GM23338 (cell line): ENCODE measurements around the gene USP5. TPM values are rescaled to one million over a fixed set of nuclear protein-coding genes. Genes with fewer than 3 reads are reported as not detected.

ENCODE experiments used
- ATAC-seq: fragments of 200-7000 bp; cut with Tn5 transposase; 3 replicates; pipeline ENCODE4 v1.9.1; 2020
- DNase-seq: peaks from one replicate; pipeline ENCODE4 v3.0.0-alpha.2; 2015; ENCODE audit warnings: low spot score
- H2AFZ ChIP-seq: fragments of 200-600 bp; sonication (generic); 2 replicates; pipeline ENCODE4 v1.8.0; 2016; ENCODE audit warnings: antibody characterized with exemption, mild to moderate bottlenecking, moderate library complexity
- H3F3A ChIP-seq: fragments of 200-600 bp; sonication (generic); replicated peaks from 2 replicates; pipeline ENCODE4 v1.8.0; 2017; ENCODE audit warnings: antibody characterized with exemption, mixed run types, low read depth
- H3K27ac ChIP-seq: fragments of 200-600 bp; sonication (generic); 2 replicates; pipeline ENCODE4 v1.6.1; 2016; ENCODE audit warnings: low read depth
- H3K27me3 ChIP-seq: fragments of 200-600 bp; sonication (generic); 2 replicates; pipeline ENCODE4 v1.8.0; 2016; ENCODE audit warnings: mild to moderate bottlenecking, mixed run types, moderate library complexity; ENCODE audit not compliant: insufficient read depth
- H3K36me3 ChIP-seq: fragments of 200-600 bp; sonication (generic); 2 replicates; pipeline ENCODE4 v1.8.0; 2016; ENCODE audit warnings: mild to moderate bottlenecking; ENCODE audit not compliant: insufficient read depth
- H3K4me1 ChIP-seq: fragments of 200-600 bp; sonication (generic); 2 replicates; pipeline ENCODE4 v1.8.0; 2016; ENCODE audit warnings: mild to moderate bottlenecking, moderate library complexity; ENCODE audit not compliant: insufficient read depth
- H3K4me2 ChIP-seq: fragments of 200-600 bp; sonication (generic); 2 replicates; pipeline ENCODE4 v1.7.1; 2017; ENCODE audit warnings: mixed run types
- H3K4me3 ChIP-seq: fragments of 200-600 bp; sonication (generic); 2 replicates; pipeline ENCODE4 v1.6.1; 2016; ENCODE audit warnings: mixed run types
- H3K79me2 ChIP-seq: fragments of 200-600 bp; sonication (generic); replicated peaks from 2 replicates; pipeline ENCODE4 v1.8.0; 2017; ENCODE audit warnings: mild to moderate bottlenecking; ENCODE audit not compliant: insufficient read depth
- H3K9me2 ChIP-seq: fragments of 200-600 bp; sonication (generic); 2 replicates; pipeline ENCODE4 v1.8.0; 2017; ENCODE audit not compliant: insufficient read depth
- H4K20me1 ChIP-seq: fragments of 200-600 bp; sonication (generic); replicated peaks from 2 replicates; pipeline ENCODE4 v1.8.0; 2017; ENCODE audit warnings: mild to moderate bottlenecking; ENCODE audit not compliant: insufficient read depth
- H3K27ac Mint-ChIP-seq: 2 replicates; pipeline ENCODE4 v1.8.0; 2020; ENCODE audit warnings: inconsistent platforms, mild to moderate bottlenecking, moderate library complexity, mixed read lengths
- H3K27me3 Mint-ChIP-seq: 3 replicates; pipeline ENCODE4 v1.8.0; 2022; ENCODE audit warnings: low read depth, mild to moderate bottlenecking, moderate library complexity, mixed read lengths, inconsistent platforms; ENCODE audit not compliant: insufficient read depth, poor library complexity
- H3K36me3 Mint-ChIP-seq: 3 replicates; pipeline ENCODE4 v1.8.0; 2021; ENCODE audit warnings: low read depth, mild to moderate bottlenecking, inconsistent platforms, moderate library complexity, mixed read lengths
- H3K4me1 Mint-ChIP-seq: 3 replicates; pipeline ENCODE4 v1.8.0; 2020; ENCODE audit warnings: mild to moderate bottlenecking, inconsistent platforms, mixed read lengths
- H3K4me3 Mint-ChIP-seq: 3 replicates; pipeline ENCODE4 v1.8.0; 2021; ENCODE audit warnings: moderate library complexity, mild to moderate bottlenecking, inconsistent platforms, mixed read lengths
- H3K9me3 Mint-ChIP-seq: 3 replicates; pipeline ENCODE4 v1.8.0; 2020; ENCODE audit warnings: moderate library complexity, mild to moderate bottlenecking, inconsistent platforms, mixed read lengths
- CREB1 ChIP-seq: fragments of 250-450 bp; sonication (Bioruptor Pico); IDR thresholded peaks from 2 replicates; pipeline ENCODE4 v1.5.0; 2020; ENCODE audit warnings: low read depth, mild to moderate bottlenecking, moderate library complexity
- EZH2 ChIP-seq: fragments of 200-600 bp; sonication (generic); IDR thresholded peaks from one replicate; pipeline ENCODE4 v1.8.0; 2017; ENCODE audit warnings: antibody characterized with exemption, mild to moderate bottlenecking, low read depth; ENCODE audit not compliant: unreplicated experiment
- EZH2phosphoT487 ChIP-seq: fragments of 200-600 bp; sonication (generic); IDR thresholded peaks from one replicate; pipeline ENCODE4 v1.8.1; 2018; ENCODE audit warnings: antibody characterized with exemption; ENCODE audit not compliant: unreplicated experiment
- JUNB ChIP-seq: IDR thresholded peaks from one replicate; pipeline ENCODE4 v1.6.1; 2016; ENCODE audit warnings: antibody characterized with exemption; ENCODE audit not compliant: unreplicated experiment
- NANOG ChIP-seq: IDR thresholded peaks from 2 replicates; pipeline ENCODE4 v1.6.1; 2016; ENCODE audit warnings: antibody characterized with exemption, borderline replicate concordance
- POLR2AphosphoS5 ChIP-seq: IDR thresholded peaks from 2 replicates; pipeline ENCODE4 v1.6.1; 2016; ENCODE audit warnings: antibody characterized with exemption, low read depth
- STAT1 ChIP-seq: IDR thresholded peaks from one replicate; pipeline ENCODE4 v1.6.1; 2016; ENCODE audit warnings: antibody characterized with exemption; ENCODE audit not compliant: unreplicated experiment
- ZNF114 ChIP-seq: fragments of 250-450 bp; sonication (Bioruptor Pico); IDR thresholded peaks from 2 replicates; pipeline ENCODE4 v1.5.0; 2020; ENCODE audit warnings: mild to moderate bottlenecking, moderate library complexity
- ZNF331 ChIP-seq: fragments of 250-450 bp; sonication (Bioruptor Pico); IDR thresholded peaks from 2 replicates; pipeline ENCODE4 v1.5.0; 2020; ENCODE audit warnings: low read depth, mild to moderate bottlenecking, moderate library complexity
- polyA plus RNA-seq: library from polyadenylated mRNA; unstranded; fragments of >200 nt; fragmentation: Nextera tagmentation; extraction: Ambion mirVana; gene quantifications from 2 replicates; pipeline ENCODE4 v1.2.1, GENCODE V29; 2016
- total RNA-seq: library from RNA; depleted of rRNA; stranded (reverse); fragments of >200 nt; shearing (Covaris generic); gene quantifications from 2 replicates; pipeline ENCODE4 v1.2.3, GENCODE V29; 2014
- TF ChIP-seq, protein P1 (sequence below): fragments of 250-450 bp; sonication (Bioruptor Pico); IDR thresholded peaks from 2 replicates; pipeline ENCODE4 v1.5.0; 2020; ENCODE audit warnings: mild to moderate bottlenecking, moderate library complexity
- TF ChIP-seq, protein P2 (sequence below), 2 experiments: fragments of 200-600 bp in 1 of 2; sonication (generic) in 1 of 2; conservative IDR thresholded peaks; 2 replicates each; pipeline versions ENCODE4 v1.5.1 to v1.6.1; 2016 to 2017; ENCODE audit warnings: antibody characterized with exemption in 2 of 2, low read depth in 2 of 2, mild to moderate bottlenecking in 2 of 2, moderate library complexity in 1 of 2
- TF ChIP-seq, protein P3 (sequence below): IDR thresholded peaks from one replicate; pipeline ENCODE4 v1.6.1; 2018; ENCODE audit warnings: antibody characterized with exemption; ENCODE audit not compliant: unreplicated experiment

Gene USP5
- total and polyA plus RNA-seq, 2 experiments from 2014 or later: 35.1 to 109 TPM

DNA sequence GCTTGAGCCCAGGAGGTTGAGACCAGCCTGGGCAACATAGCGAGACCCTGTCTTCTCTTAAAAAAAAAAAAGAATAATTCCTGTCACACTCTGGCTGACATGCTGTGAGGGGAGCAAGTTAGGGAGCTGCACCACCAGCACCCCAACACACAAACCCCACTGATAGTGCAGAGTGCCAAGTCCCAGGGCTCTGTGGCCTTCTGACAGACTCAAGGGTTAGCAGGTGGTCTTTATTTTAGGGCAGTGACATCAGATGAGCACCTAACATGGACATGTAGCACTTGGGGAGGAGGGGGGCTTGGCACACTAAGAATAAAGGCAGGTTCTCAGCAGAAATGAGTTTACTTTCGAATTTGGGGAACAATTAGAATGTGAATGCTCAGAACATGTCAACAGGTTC lies 6.8 kb downstream of the USP5 start (continued):
- TF ChIP-seq, protein P1, sequence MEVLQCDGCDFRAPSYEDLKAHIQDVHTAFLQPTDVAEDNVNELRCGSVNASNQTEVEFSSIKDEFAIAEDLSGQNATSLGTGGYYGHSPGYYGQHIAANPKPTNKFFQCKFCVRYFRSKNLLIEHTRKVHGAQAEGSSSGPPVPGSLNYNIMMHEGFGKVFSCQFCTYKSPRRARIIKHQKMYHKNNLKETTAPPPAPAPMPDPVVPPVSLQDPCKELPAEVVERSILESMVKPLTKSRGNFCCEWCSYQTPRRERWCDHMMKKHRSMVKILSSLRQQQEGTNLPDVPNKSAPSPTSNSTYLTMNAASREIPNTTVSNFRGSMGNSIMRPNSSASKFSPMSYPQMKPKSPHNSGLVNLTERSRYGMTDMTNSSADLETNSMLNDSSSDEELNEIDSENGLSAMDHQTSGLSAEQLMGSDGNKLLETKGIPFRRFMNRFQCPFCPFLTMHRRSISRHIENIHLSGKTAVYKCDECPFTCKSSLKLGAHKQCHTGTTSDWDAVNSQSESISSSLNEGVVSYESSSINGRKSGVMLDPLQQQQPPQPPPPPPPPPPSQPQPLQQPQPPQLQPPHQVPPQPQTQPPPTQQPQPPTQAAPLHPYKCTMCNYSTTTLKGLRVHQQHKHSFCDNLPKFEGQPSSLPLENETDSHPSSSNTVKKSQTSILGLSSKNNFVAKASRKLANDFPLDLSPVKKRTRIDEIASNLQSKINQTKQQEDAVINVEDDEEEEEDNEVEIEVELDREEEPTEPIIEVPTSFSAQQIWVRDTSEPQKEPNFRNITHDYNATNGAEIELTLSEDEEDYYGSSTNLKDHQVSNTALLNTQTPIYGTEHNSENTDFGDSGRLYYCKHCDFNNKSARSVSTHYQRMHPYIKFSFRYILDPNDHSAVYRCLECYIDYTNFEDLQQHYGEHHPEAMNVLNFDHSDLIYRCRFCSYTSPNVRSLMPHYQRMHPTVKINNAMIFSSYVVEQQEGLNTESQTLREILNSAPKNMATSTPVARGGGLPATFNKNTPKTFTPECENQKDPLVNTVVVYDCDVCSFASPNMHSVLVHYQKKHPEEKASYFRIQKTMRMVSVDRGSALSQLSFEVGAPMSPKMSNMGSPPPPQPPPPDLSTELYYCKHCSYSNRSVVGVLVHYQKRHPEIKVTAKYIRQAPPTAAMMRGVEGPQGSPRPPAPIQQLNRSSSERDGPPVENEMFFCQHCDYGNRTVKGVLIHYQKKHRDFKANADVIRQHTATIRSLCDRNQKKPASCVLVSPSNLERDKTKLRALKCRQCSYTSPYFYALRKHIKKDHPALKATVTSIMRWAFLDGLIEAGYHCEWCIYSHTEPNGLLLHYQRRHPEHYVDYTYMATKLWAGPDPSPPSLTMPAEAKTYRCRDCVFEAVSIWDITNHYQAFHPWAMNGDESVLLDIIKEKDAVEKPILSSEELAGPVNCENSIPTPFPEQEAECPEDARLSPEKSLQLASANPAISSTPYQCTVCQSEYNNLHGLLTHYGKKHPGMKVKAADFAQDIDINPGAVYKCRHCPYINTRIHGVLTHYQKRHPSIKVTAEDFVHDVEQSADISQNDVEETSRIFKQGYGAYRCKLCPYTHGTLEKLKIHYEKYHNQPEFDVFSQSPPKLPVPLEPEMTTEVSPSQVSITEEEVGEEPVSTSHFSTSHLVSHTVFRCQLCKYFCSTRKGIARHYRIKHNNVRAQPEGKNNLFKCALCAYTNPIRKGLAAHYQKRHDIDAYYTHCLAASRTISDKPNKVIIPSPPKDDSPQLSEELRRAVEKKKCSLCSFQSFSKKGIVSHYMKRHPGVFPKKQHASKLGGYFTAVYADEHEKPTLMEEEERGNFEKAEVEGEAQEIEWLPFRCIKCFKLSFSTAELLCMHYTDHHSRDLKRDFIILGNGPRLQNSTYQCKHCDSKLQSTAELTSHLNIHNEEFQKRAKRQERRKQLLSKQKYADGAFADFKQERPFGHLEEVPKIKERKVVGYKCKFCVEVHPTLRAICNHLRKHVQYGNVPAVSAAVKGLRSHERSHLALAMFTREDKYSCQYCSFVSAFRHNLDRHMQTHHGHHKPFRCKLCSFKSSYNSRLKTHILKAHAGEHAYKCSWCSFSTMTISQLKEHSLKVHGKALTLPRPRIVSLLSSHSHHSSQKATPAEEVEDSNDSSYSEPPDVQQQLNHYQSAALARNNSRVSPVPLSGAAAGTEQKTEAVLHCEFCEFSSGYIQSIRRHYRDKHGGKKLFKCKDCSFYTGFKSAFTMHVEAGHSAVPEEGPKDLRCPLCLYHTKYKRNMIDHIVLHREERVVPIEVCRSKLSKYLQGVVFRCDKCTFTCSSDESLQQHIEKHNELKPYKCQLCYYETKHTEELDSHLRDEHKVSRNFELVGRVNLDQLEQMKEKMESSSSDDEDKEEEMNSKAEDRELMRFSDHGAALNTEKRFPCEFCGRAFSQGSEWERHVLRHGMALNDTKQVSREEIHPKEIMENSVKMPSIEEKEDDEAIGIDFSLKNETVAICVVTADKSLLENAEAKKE (CRISPR knock-in tag): no peak
- TF ChIP-seq NANOG (no peak), POLR2AphosphoS5 (no peak), ZNF114 (CRISPR knock-in tag) (no peak), ZNF331 (CRISPR knock-in tag) (no peak)

DNA sequence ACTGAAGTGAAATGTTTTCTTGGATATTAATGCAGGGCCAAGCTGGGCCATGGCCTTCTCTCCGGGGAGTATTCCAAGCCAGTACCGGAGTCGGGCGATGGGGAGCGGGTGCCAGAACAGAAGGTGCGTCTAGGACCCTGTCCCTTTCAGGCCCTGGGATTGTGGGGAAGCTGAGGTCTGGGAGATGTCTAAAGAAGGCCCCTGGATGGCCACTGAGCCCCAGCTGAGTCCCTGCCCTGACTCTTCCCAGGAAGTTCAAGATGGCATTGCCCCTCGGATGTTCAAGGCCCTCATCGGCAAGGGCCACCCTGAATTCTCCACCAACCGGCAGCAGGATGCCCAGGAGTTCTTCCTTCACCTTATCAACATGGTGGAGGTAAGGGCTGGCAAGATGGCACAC lies 8.2 kb downstream of the USP5 start:
- H3K36me3 Mint-ChIP-seq: peaks cover 87% of the 10 kb centered on the region
- no peak overlapping the region for H3K27ac Mint-ChIP-seq
- Histone ChIP-seq H3K4me3 (no peak overlapping the region), H3F3A (no peaks in the 10 kb centered on the region; the same call in 1 of the 2 replicates), H3K4me1 (no peaks in the 10 kb centered on the region), H3K79me2 (peaks cover 5% of the 10 kb centered on the region), H3K27me3 (no peaks in the 10 kb centered on the region), H3K27ac (no peak overlapping the region), H4K20me1 (no peaks in the 10 kb centered on the region; the same call in 1 of the 2 replicates), H3K4me2 (no peak overlapping the region), H2AFZ (no peak overlapping the region), H3K36me3 (peaks cover 27% of the 10 kb centered on the region), H3K9me2 (no peaks in the 10 kb centered on the region)
- DNase-seq: no peak
- no peaks in the 10 kb centered on the region; the same call in 2 of the 3 replicates for H3K9me3 Mint-ChIP-seq
- H3K4me3 Mint-ChIP-seq: no peak overlapping the region
- H3K4me1 Mint-ChIP-seq: peaks cover 1% of the 10 kb centered on the region; the same call in 2 of the 3 replicates
- H3K27me3 Mint-ChIP-seq: peaks cover 5% of the 10 kb centered on the region
- ATAC-seq: no peak
- no peak for TF ChIP-seq EZH2
- TF ChIP-seq CREB1: no peak
- TF ChIP-seq EZH2phosphoT487: no peak
- TF ChIP-seq NANOG: no peak
- no peak for TF ChIP-seq ZNF114 (CRISPR knock-in tag)
- TF ChIP-seq, protein P2, sequence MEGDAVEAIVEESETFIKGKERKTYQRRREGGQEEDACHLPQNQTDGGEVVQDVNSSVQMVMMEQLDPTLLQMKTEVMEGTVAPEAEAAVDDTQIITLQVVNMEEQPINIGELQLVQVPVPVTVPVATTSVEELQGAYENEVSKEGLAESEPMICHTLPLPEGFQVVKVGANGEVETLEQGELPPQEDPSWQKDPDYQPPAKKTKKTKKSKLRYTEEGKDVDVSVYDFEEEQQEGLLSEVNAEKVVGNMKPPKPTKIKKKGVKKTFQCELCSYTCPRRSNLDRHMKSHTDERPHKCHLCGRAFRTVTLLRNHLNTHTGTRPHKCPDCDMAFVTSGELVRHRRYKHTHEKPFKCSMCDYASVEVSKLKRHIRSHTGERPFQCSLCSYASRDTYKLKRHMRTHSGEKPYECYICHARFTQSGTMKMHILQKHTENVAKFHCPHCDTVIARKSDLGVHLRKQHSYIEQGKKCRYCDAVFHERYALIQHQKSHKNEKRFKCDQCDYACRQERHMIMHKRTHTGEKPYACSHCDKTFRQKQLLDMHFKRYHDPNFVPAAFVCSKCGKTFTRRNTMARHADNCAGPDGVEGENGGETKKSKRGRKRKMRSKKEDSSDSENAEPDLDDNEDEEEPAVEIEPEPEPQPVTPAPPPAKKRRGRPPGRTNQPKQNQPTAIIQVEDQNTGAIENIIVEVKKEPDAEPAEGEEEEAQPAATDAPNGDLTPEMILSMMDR (conservative IDR thresholded peaks at IDR 0.05; ENCODE audit: low read depth in 2 of 2): no peak
- TF ChIP-seq JUNB: no peak
- TF ChIP-seq STAT1: no peak
- no peak for TF ChIP-seq ZNF331 (CRISPR knock-in tag)
- TF ChIP-seq, protein P3, sequence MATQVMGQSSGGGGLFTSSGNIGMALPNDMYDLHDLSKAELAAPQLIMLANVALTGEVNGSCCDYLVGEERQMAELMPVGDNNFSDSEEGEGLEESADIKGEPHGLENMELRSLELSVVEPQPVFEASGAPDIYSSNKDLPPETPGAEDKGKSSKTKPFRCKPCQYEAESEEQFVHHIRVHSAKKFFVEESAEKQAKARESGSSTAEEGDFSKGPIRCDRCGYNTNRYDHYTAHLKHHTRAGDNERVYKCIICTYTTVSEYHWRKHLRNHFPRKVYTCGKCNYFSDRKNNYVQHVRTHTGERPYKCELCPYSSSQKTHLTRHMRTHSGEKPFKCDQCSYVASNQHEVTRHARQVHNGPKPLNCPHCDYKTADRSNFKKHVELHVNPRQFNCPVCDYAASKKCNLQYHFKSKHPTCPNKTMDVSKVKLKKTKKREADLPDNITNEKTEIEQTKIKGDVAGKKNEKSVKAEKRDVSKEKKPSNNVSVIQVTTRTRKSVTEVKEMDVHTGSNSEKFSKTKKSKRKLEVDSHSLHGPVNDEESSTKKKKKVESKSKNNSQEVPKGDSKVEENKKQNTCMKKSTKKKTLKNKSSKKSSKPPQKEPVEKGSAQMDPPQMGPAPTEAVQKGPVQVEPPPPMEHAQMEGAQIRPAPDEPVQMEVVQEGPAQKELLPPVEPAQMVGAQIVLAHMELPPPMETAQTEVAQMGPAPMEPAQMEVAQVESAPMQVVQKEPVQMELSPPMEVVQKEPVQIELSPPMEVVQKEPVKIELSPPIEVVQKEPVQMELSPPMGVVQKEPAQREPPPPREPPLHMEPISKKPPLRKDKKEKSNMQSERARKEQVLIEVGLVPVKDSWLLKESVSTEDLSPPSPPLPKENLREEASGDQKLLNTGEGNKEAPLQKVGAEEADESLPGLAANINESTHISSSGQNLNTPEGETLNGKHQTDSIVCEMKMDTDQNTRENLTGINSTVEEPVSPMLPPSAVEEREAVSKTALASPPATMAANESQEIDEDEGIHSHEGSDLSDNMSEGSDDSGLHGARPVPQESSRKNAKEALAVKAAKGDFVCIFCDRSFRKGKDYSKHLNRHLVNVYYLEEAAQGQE: no peak
- TF ChIP-seq POLR2AphosphoS5: no peak
